ENCODE measurements around the gene CES4A. TPM values are rescaled to one million over a fixed set of nuclear protein-coding genes. Genes with fewer than 3 reads are reported as not detected.

Gene CES4A
- total and polyA plus RNA-seq, 2 of the 13 experiments (the other 11 are each of a cell fraction or from before 2014, with no cell fraction given) = 0.09 to 0.17 TPM

GRCh38 chr16:66961065-66961744 lies 27.2 kb upstream of the CES4A start, which contains the start of gene CES3 (continued):
- no peak for TF ChIP-seq SOX6 (IDR thresholded peaks at IDR 0.05)
- TF ChIP-seq SOX6 (CRISPR knock-in tag; IDR thresholded peaks at IDR 0.05) = 0 out of 2 replicates have a peak, but pooled peaks have one; percentile 29
- TF ChIP-seq ZNF891 (CRISPR knock-in tag; IDR thresholded peaks at IDR 0.05) = 0 out of 2 replicates have a peak, but pooled peaks have one; percentile 35
- TF ChIP-seq ZNF20 (CRISPR knock-in tag; IDR thresholded peaks at IDR 0.05) = no peak
- peak; percentile 66; the same call in 1 of the 2 replicates for TF ChIP-seq ZKSCAN8 (CRISPR knock-in tag; IDR thresholded peaks at IDR 0.05; ENCODE audit: borderline replicate concordance)
- TF ChIP-seq PLSCR1 (CRISPR knock-in tag; IDR thresholded peaks at IDR 0.05; ENCODE audit: borderline replicate concordance) = no peak
- TF ChIP-seq LCORL (IDR thresholded peaks at IDR 0.05) = no peak
- peak; percentile 56 for TF ChIP-seq LCORL (CRISPR knock-in tag; IDR thresholded peaks at IDR 0.05)
- TF ChIP-seq GPBP1L1 (CRISPR knock-in tag; IDR thresholded peaks at IDR 0.05) = no peak
- no peak for TF ChIP-seq CREM (IDR thresholded peaks at IDR 0.05)
- TF ChIP-seq CREM (CRISPR knock-in tag; IDR thresholded peaks at IDR 0.05) = no peak
- no peak for TF ChIP-seq ZNF576 (CRISPR knock-in tag; IDR thresholded peaks at IDR 0.05)
- peak; percentile 20; the same call in 1 of the 2 replicates for TF ChIP-seq KDM1A (CRISPR knock-in tag; IDR thresholded peaks at IDR 0.05)
- TF ChIP-seq FOXP4 (CRISPR knock-in tag; IDR thresholded peaks at IDR 0.05) = no peak
- TF ChIP-seq SRY (CRISPR knock-in tag; IDR thresholded peaks at IDR 0.05) = no peak
- peak; percentile 69; the same call in 1 of the 2 replicates for TF ChIP-seq ZNF510 (CRISPR knock-in tag; IDR thresholded peaks at IDR 0.05; ENCODE audit: low read depth)
- TF ChIP-seq MED1 (CRISPR knock-in tag; IDR thresholded peaks at IDR 0.05) = peak; percentile 41; the same call in 1 of the 2 replicates
- TF ChIP-seq ZNF543 (CRISPR knock-in tag; IDR thresholded peaks at IDR 0.05) = 0 out of 2 replicates have a peak, but pooled peaks have one; percentile 54
- no peak for TF ChIP-seq CREBL2 (CRISPR knock-in tag; IDR thresholded peaks at IDR 0.05; ENCODE audit: borderline replicate concordance)
- TF ChIP-seq ELF3 (CRISPR knock-in tag; IDR thresholded peaks at IDR 0.05) = peak; percentile 46; the same call in 1 of the 2 replicates
- no peak for TF ChIP-seq HOXA5 (CRISPR knock-in tag; IDR thresholded peaks at IDR 0.05)
- no peak for TF ChIP-seq ZNF326 (CRISPR knock-in tag; IDR thresholded peaks at IDR 0.05; ENCODE audit: borderline replicate concordance)
